Central memory CD8-positive, alpha-beta T cell (primary cell): ENCODE measurements around the gene MRPS17.

Experiments used
- ATAC-seq: fragments of 150-1000 bp; cut with Tn5 transposase; replicated peaks from 2 replicates; pipeline ENCODE4 v1.10.0; 2022; ENCODE audit warnings: mild to moderate bottlenecking, moderate FRiP score, moderate number of reproducible peaks; ENCODE audit not compliant: poor library complexity, severe bottlenecking; ENCODE audit errors: extremely low read depth
- DNase-seq, 2 donors: peaks; one replicate each; pipeline ENCODE4 v3.0.0; 2021; ENCODE audit warnings: low spot score in 2 of 2
- H3K27ac Mint-ChIP-seq: one replicate; pipeline ENCODE4 v1.8.0; 2022; ENCODE audit warnings: low read depth, mild to moderate bottlenecking, moderate library complexity, mixed read lengths
- H3K27me3 Mint-ChIP-seq: one replicate; pipeline ENCODE4 v1.8.0; 2022; ENCODE audit warnings: mixed read lengths
- H3K36me3 Mint-ChIP-seq: one replicate; pipeline ENCODE4 v1.8.0; 2022; ENCODE audit warnings: mild to moderate bottlenecking, moderate library complexity, mixed read lengths; ENCODE audit not compliant: insufficient read depth
- H3K4me1 Mint-ChIP-seq: one replicate; pipeline ENCODE4 v1.8.0; 2022; ENCODE audit warnings: mixed read lengths
- H3K4me3 Mint-ChIP-seq: one replicate; pipeline ENCODE4 v1.8.0; 2022; ENCODE audit warnings: mild to moderate bottlenecking, moderate library complexity, mixed read lengths
- H3K9me3 Mint-ChIP-seq: one replicate; pipeline ENCODE4 v1.8.0; 2022; ENCODE audit warnings: mixed read lengths

The MRPS17 gene

GRCh38 chr7:55962014-55962413 is 10.3 kb downstream of the MRPS17 start:
- no peak for DNase-seq
- Mint-ChIP-seq H3K27me3 (no peaks in the 10 kb centered on the region), H3K36me3 (peaks cover 10% of the 10 kb centered on the region), H3K9me3 (no peaks in the 10 kb centered on the region), H3K4me3 (no peak overlapping the region), H3K4me1 (peaks cover 16% of the 10 kb centered on the region), H3K27ac (no peak overlapping the region)
- ATAC-seq = no peak

- Mint-ChIP-seq H3K27me3 (no peaks in the 10 kb centered on the region), H3K4me3 (peak overlapping the region; percentile 70), H3K36me3 (peaks cover 12% of the 10 kb centered on the region), H3K9me3 (no peaks in the 10 kb centered on the region), H3K27ac (peak overlapping the region; percentile 92), H3K4me1 (peaks cover 11% of the 10 kb centered on the region)
- DNase-seq (no peak), ATAC-seq (no peak)
These were observed 12.0 kb downstream of the MRPS17 start for GRCh38 chr7:55963584-55964168.

GRCh38 chr7:55964261-55965099 is 12.8 kb downstream of the MRPS17 start, which contains the start of gene NIPSNAP2:
NIPSNAP2 (plus strand) TSS chr7:55964585; CDS start chr7:55964610, 25 bp downstream.
- Mint-ChIP-seq H3K27ac (peak within 1 kb of the TSS; percentile 92), H3K36me3 (peaks cover 14% of the 10 kb centered on the region), H3K4me1 (peaks cover 19% of the 10 kb centered on the region), H3K27me3 (no peaks in the 10 kb centered on the region), H3K9me3 (no peaks in the 10 kb centered on the region), H3K4me3 (peak within 1 kb of the TSS; percentile 70)
- DNase-seq (peak; percentile 33 to 43), ATAC-seq (peak; percentile 78)

- H3K27me3 Mint-ChIP-seq = no peaks in the 10 kb centered on the region
- H3K9me3 Mint-ChIP-seq = no peaks in the 10 kb centered on the region
- no peak for DNase-seq
- H3K27ac Mint-ChIP-seq = peak overlapping the region; percentile 69
- peaks cover 14% of the 10 kb centered on the region for H3K36me3 Mint-ChIP-seq
- ATAC-seq = peak; percentile 38
- peaks cover 25% of the 10 kb centered on the region for H3K4me1 Mint-ChIP-seq
- H3K4me3 Mint-ChIP-seq = peak overlapping the region; percentile 70
These were observed 13.4 kb downstream of the MRPS17 start for GRCh38 chr7:55965100-55965470.

- H3K4me3 Mint-ChIP-seq = peak overlapping the region; percentile 70
These were observed 14.2 kb downstream of the MRPS17 start for GRCh38 chr7:55965805-55966421.

GRCh38 chr7:55966851-55967250 is 15.2 kb downstream of the MRPS17 start:
- no peak for DNase-seq
- Mint-ChIP-seq H3K27ac (peak overlapping the region; percentile 47), H3K4me3 (no peak overlapping the region), H3K36me3 (peaks cover 14% of the 10 kb centered on the region), H3K4me1 (peaks cover 40% of the 10 kb centered on the region), H3K27me3 (no peaks in the 10 kb centered on the region), H3K9me3 (no peaks in the 10 kb centered on the region)
- no peak for ATAC-seq

More at GRCh38 chr7:55965805-55966421, 14.2 kb downstream of the MRPS17 start:
- no peaks in the 10 kb centered on the region for H3K27me3 Mint-ChIP-seq
- peaks cover 34% of the 10 kb centered on the region for H3K4me1 Mint-ChIP-seq
- no peaks in the 10 kb centered on the region for H3K9me3 Mint-ChIP-seq
- DNase-seq (no peak), ATAC-seq (no peak)
- H3K27ac Mint-ChIP-seq = no peak overlapping the region
- H3K36me3 Mint-ChIP-seq = peaks cover 14% of the 10 kb centered on the region

GRCh38 chr7:55969391-55969790 is 17.7 kb downstream of the MRPS17 start:
- DNase-seq (no peak), ATAC-seq (no peak)
- Mint-ChIP-seq H3K27ac (no peak overlapping the region), H3K4me3 (no peak overlapping the region), H3K9me3 (no peaks in the 10 kb centered on the region), H3K27me3 (no peaks in the 10 kb centered on the region), H3K4me1 (peaks cover 29% of the 10 kb centered on the region), H3K36me3 (peaks cover 9% of the 10 kb centered on the region)

- no peak for DNase-seq
- no peak overlapping the region for H3K4me3 Mint-ChIP-seq
- no peak for ATAC-seq
- peak overlapping the region; percentile 19 for H3K27ac Mint-ChIP-seq
- no peaks in the 10 kb centered on the region for H3K9me3 Mint-ChIP-seq
- H3K4me1 Mint-ChIP-seq = peaks cover 40% of the 10 kb centered on the region
- peaks cover 7% of the 10 kb centered on the region for H3K36me3 Mint-ChIP-seq
- H3K27me3 Mint-ChIP-seq = no peaks in the 10 kb centered on the region
These were observed 18.9 kb downstream of the MRPS17 start for GRCh38 chr7:55970561-55970960.

GRCh38 chr7:55970978-55971377 is 19.3 kb downstream of the MRPS17 start:
- peaks cover 7% of the 10 kb centered on the region for H3K36me3 Mint-ChIP-seq
- no peaks in the 10 kb centered on the region for H3K9me3 Mint-ChIP-seq
- H3K4me3 Mint-ChIP-seq = no peak overlapping the region
- peak overlapping the region; percentile 19 for H3K27ac Mint-ChIP-seq
- H3K4me1 Mint-ChIP-seq = peaks cover 40% of the 10 kb centered on the region
- H3K27me3 Mint-ChIP-seq = no peaks in the 10 kb centered on the region
- ATAC-seq (no peak), DNase-seq (no peak)

- DNase-seq = no peak
- H3K36me3 Mint-ChIP-seq = peaks cover 13% of the 10 kb centered on the region
- H3K4me1 Mint-ChIP-seq = peaks cover 38% of the 10 kb centered on the region
- no peak for ATAC-seq
- no peak overlapping the region for H3K4me3 Mint-ChIP-seq
- H3K27me3 Mint-ChIP-seq = no peaks in the 10 kb centered on the region
- no peaks in the 10 kb centered on the region for H3K9me3 Mint-ChIP-seq
- no peak overlapping the region for H3K27ac Mint-ChIP-seq
These were observed 22.1 kb downstream of the MRPS17 start for GRCh38 chr7:55973747-55974250.

- Mint-ChIP-seq H3K4me3 (no peak overlapping the region), H3K4me1 (peaks cover 15% of the 10 kb centered on the region), H3K27me3 (no peaks in the 10 kb centered on the region), H3K27ac (no peak overlapping the region), H3K36me3 (peaks cover 24% of the 10 kb centered on the region), H3K9me3 (no peaks in the 10 kb centered on the region)
- DNase-seq (no peak), ATAC-seq (no peak)
These were observed 24.4 kb downstream of the MRPS17 start for GRCh38 chr7:55975988-55976633.

GRCh38 chr7:55977831-55978230 is 26.2 kb downstream of the MRPS17 start:
- Mint-ChIP-seq H3K4me3 (no peak overlapping the region), H3K4me1 (peaks cover 11% of the 10 kb centered on the region), H3K27me3 (no peaks in the 10 kb centered on the region), H3K9me3 (no peaks in the 10 kb centered on the region), H3K36me3 (peaks cover 33% of the 10 kb centered on the region), H3K27ac (no peak overlapping the region)
- ATAC-seq (no peak), DNase-seq (no peak)
